Sigmoid colon (tissue), 4 donors: Measurements from ENCODE around the gene DCAF16.
"Not testable (repeated sequence)": the region's sequence is repeated elsewhere in the genome, so short reads cannot be mapped to it uniquely, and the experiment has no call there.

Experiments
- EP300 ChIP-seq, 4 donors: sonication (generic); formaldehyde crosslinking; IDR thresholded peaks; one replicate each; pipeline ENCODE4 v1.6.1; 2017; ENCODE audit warnings: antibody characterized with exemption in 4 of 4
- POLR2AphosphoS5 ChIP-seq, 4 donors: sonication (generic); formaldehyde crosslinking; IDR thresholded peaks; one replicate each; pipeline ENCODE4 v1.6.1; 2017; ENCODE audit warnings: antibody characterized with exemption in 4 of 4
- TF ChIP-seq, protein P1 (sequence below), 4 experiments: fragments of 450-650 bp in 3 of 4; fragments of 200-600 bp in 1 of 4; IDR thresholded peaks; one replicate each; pipeline ENCODE4 v1.5.1; 2016 to 2019; ENCODE audit warnings: antibody characterized with exemption in 4 of 4, mild to moderate bottlenecking in 3 of 4, moderate library complexity in 2 of 4

DNA sequence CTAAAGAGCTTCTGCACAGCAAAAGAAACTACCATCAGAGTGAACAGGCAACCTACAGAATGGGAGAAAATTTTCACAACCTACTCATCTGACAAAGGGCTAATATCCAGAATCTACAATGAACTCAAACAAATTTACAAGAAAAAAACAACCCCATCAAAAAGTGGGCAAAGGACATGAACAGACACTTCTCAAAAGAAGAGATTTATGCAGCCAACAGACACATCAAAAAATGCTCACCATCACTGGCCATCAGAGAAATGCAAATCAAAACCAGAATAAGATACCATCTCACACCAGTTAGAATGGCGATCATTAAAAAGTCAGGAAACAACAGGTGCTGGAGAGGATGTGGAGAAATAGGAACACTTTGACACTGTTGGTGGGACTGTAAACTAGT, 39.7 kb upstream of the DCAF16 start:
- not testable (repeated sequence) for TF ChIP-seq POLR2AphosphoS5, EP300 (IDR thresholded peaks at IDR 0.05)
- TF ChIP-seq, protein P1, sequence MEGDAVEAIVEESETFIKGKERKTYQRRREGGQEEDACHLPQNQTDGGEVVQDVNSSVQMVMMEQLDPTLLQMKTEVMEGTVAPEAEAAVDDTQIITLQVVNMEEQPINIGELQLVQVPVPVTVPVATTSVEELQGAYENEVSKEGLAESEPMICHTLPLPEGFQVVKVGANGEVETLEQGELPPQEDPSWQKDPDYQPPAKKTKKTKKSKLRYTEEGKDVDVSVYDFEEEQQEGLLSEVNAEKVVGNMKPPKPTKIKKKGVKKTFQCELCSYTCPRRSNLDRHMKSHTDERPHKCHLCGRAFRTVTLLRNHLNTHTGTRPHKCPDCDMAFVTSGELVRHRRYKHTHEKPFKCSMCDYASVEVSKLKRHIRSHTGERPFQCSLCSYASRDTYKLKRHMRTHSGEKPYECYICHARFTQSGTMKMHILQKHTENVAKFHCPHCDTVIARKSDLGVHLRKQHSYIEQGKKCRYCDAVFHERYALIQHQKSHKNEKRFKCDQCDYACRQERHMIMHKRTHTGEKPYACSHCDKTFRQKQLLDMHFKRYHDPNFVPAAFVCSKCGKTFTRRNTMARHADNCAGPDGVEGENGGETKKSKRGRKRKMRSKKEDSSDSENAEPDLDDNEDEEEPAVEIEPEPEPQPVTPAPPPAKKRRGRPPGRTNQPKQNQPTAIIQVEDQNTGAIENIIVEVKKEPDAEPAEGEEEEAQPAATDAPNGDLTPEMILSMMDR (IDR thresholded peaks at IDR 0.05) = not testable (repeated sequence)
